ENCODE results near the gene ACER2. TPM values are rescaled to one million over a fixed set of nuclear protein-coding genes. Genes with fewer than 3 reads are reported as not detected.
A peak's percentile ranks its signal among the peaks of the same experiment; 100 is the strongest.

Gene ACER2
- total RNA-seq, 3 donors from 2014 or later: 5.3 to 11.5 (median 11.1) TPM

GRCh38 chr9:19457693-19458009, 48.8 kb downstream of the ACER2 start:
- DNase-seq: no peak
- H3K9me3 ChIP-seq: no peaks in the 10 kb centered on the region
- no peaks in the 10 kb centered on the region for H3K36me3 ChIP-seq (ENCODE audit: low read depth)
- no peak overlapping the region for H3K4me3 ChIP-seq
- TF ChIP-seq, protein P1, sequence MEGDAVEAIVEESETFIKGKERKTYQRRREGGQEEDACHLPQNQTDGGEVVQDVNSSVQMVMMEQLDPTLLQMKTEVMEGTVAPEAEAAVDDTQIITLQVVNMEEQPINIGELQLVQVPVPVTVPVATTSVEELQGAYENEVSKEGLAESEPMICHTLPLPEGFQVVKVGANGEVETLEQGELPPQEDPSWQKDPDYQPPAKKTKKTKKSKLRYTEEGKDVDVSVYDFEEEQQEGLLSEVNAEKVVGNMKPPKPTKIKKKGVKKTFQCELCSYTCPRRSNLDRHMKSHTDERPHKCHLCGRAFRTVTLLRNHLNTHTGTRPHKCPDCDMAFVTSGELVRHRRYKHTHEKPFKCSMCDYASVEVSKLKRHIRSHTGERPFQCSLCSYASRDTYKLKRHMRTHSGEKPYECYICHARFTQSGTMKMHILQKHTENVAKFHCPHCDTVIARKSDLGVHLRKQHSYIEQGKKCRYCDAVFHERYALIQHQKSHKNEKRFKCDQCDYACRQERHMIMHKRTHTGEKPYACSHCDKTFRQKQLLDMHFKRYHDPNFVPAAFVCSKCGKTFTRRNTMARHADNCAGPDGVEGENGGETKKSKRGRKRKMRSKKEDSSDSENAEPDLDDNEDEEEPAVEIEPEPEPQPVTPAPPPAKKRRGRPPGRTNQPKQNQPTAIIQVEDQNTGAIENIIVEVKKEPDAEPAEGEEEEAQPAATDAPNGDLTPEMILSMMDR (IDR thresholded peaks at IDR 0.05): no peak
- intact Hi-C loops (cut with DNase I, micrococcal nuclease): loop anchor here (5.0 kb wide), 2 partner anchors 75 to 355 kb away; partner anchors contain the start of genes HAUS6 (in 1 of the 2) and RPS6 (in 1 of the 2)
- ATAC-seq: no peak
- no peaks in the 10 kb centered on the region for H3K4me1 ChIP-seq (ENCODE audit: low read depth)

GRCh38 chr9:19460243-19460642, 51.4 kb downstream of the ACER2 start:
- peaks cover 10% of the 10 kb centered on the region for H3K4me1 ChIP-seq (ENCODE audit: low read depth)
- intact Hi-C loops (cut with DNase I, micrococcal nuclease): no loop called here
- TF ChIP-seq, protein P1 (IDR thresholded peaks at IDR 0.05): no peak
- ATAC-seq: no peak
- DNase-seq: peak in 1 of 3 donors; percentile 13
- H3K4me3 ChIP-seq: no peak overlapping the region
- no peaks in the 10 kb centered on the region for H3K9me3 ChIP-seq
- no peaks in the 10 kb centered on the region for H3K36me3 ChIP-seq (ENCODE audit: low read depth)

- H3K36me3 ChIP-seq (ENCODE audit: low read depth): no peaks in the 10 kb centered on the region
- H3K4me1 ChIP-seq (ENCODE audit: low read depth): peaks cover 11% of the 10 kb centered on the region
- no peaks in the 10 kb centered on the region for H3K9me3 ChIP-seq
- H3K4me3 ChIP-seq: no peak overlapping the region
- ATAC-seq (no peak), DNase-seq (no peak)
- intact Hi-C loops (cut with DNase I, micrococcal nuclease): no loop called here
- TF ChIP-seq, protein P1 (IDR thresholded peaks at IDR 0.05): no peak
These were observed 52.3 kb downstream of the ACER2 start for GRCh38 chr9:19461135-19461534.

- DNase-seq: no peak
- Histone ChIP-seq H3K4me3 (no peak overlapping the region), H3K4me1 (ENCODE audit: low read depth) (peaks cover 11% of the 10 kb centered on the region), H3K9me3 (no peaks in the 10 kb centered on the region), H3K36me3 (ENCODE audit: low read depth) (no peaks in the 10 kb centered on the region)
- ATAC-seq: no peak
- intact Hi-C loops (cut with DNase I, micrococcal nuclease): no loop called here
- TF ChIP-seq, protein P1 (IDR thresholded peaks at IDR 0.05): no peak
These were observed 55.4 kb downstream of the ACER2 start for GRCh38 chr9:19464061-19464763.

GRCh38 chr9:19464764-19465585, 56.2 kb downstream of the ACER2 start:
- TF ChIP-seq, protein P1 (IDR thresholded peaks at IDR 0.05): peak; percentile 85
- no peak overlapping the region for H3K4me3 ChIP-seq
- no peaks in the 10 kb centered on the region for H3K36me3 ChIP-seq (ENCODE audit: low read depth)
- peaks cover 11% of the 10 kb centered on the region for H3K4me1 ChIP-seq (ENCODE audit: low read depth)
- DNase-seq (peak; percentile 72 to 79 (median 78)), ATAC-seq (peak; percentile 97)
- H3K9me3 ChIP-seq: no peaks in the 10 kb centered on the region
- intact Hi-C loops (cut with DNase I, micrococcal nuclease): no loop called here

Data from mucosa of descending colon (tissue), 3 donors.